ENCODE measurements around the gene MYORG.
A peak's percentile ranks its signal among the peaks of the same experiment; 100 is the strongest.

MYORG gene

DNA sequence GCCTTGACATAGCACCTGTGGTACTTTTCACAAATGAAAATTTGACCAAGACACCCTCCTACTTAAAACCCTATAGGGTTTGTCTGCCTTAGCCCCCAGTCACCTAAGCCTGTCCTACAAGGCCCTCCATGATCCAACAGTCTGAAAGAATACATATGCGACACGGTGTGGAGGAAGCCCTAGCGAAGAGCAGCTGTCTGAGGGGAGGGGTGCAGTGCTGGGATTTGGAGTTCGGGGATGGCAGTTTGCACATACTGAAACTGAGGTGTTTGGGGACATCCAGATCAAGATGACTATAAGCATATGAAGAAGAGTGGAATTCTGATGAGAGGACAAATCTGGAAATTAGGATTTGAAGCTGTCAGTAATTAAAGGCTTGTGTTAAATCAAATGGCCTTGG lies 7.2 kb upstream of the MYORG start:
- H3K9ac ChIP-seq (ENCODE audit: low read depth, low read length) = no peak overlapping the region
- peaks cover 59% of the 10 kb centered on the region for H3K27me3 ChIP-seq (ENCODE audit: insufficient read depth, low read length)
- H3K4me1 ChIP-seq (ENCODE audit: insufficient read depth, low read length) = peaks cover 3% of the 10 kb centered on the region; the same call in 1 of the 2 replicates
- H3K27ac ChIP-seq (ENCODE audit: low read length) = no peak overlapping the region
- no peaks in the 10 kb centered on the region for H3K9me3 ChIP-seq (ENCODE audit: insufficient read depth, low read depth, low read length)
- no peak overlapping the region for H3K4me3 ChIP-seq (ENCODE audit: low read length)
- H3K36me3 ChIP-seq (ENCODE audit: insufficient read depth, low read depth, low read length) = no peaks in the 10 kb centered on the region

DNA sequence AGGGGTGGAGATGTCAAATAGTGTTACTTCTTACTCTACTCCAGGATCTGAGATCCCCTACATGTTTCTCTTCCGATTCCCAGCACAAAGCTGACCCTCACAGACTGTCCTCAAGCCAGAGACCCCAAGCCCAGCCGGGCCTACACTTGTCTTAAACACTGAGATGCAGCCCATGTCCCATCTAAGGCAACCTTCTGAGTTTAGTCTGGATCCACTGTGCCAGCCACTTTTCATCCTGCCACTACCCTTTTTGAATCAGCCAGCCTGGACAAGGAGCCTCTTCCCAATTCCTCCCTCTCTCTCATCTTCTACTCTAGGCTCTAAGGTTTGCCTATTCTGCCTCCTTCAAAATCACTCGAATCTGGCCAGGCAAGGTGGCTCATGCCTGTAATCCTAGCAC lies 6.2 kb upstream of the MYORG start:
- H3K9ac ChIP-seq (ENCODE audit: low read depth, low read length) = no peak overlapping the region
- H3K4me1 ChIP-seq (ENCODE audit: insufficient read depth, low read length) = peaks cover 3% of the 10 kb centered on the region; the same call in 1 of the 2 replicates
- H3K4me3 ChIP-seq (ENCODE audit: low read length) = no peak overlapping the region
- H3K27me3 ChIP-seq (ENCODE audit: insufficient read depth, low read length) = peaks cover 69% of the 10 kb centered on the region
- H3K36me3 ChIP-seq (ENCODE audit: insufficient read depth, low read depth, low read length) = no peaks in the 10 kb centered on the region
- no peak overlapping the region for H3K27ac ChIP-seq (ENCODE audit: low read length)
- no peaks in the 10 kb centered on the region for H3K9me3 ChIP-seq (ENCODE audit: insufficient read depth, low read depth, low read length)

DNA sequence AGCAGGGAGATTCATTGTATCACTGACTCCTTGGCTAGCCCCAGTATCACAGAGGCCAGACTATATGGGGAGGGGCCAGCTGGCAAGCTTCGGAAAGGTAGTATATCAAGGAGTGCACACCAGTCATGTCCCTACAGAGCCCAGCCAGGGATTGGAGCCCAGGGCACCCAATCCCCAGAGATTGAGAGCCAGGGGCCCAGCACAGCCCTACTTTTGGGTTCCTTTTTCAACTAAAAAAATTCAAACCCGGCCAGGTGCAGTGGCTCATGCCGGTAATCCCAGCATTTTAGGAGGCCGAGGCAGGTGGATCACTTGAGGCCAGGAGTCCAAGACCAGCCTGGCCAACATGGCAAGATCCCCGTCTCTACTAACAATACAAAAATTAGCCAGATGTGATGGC lies 5.4 kb upstream of the MYORG start:
- Histone ChIP-seq H3K36me3 (ENCODE audit: insufficient read depth, low read depth, low read length) (no peaks in the 10 kb centered on the region), H3K4me3 (ENCODE audit: low read length) (no peak overlapping the region), H3K9me3 (ENCODE audit: insufficient read depth, low read depth, low read length) (no peaks in the 10 kb centered on the region), H3K27ac (ENCODE audit: low read length) (no peak overlapping the region), H3K4me1 (ENCODE audit: insufficient read depth, low read length) (peaks cover 3% of the 10 kb centered on the region; the same call in 1 of the 2 replicates), H3K27me3 (ENCODE audit: insufficient read depth, low read length) (peaks cover 70% of the 10 kb centered on the region), H3K9ac (ENCODE audit: low read depth, low read length) (no peak overlapping the region)

DNA sequence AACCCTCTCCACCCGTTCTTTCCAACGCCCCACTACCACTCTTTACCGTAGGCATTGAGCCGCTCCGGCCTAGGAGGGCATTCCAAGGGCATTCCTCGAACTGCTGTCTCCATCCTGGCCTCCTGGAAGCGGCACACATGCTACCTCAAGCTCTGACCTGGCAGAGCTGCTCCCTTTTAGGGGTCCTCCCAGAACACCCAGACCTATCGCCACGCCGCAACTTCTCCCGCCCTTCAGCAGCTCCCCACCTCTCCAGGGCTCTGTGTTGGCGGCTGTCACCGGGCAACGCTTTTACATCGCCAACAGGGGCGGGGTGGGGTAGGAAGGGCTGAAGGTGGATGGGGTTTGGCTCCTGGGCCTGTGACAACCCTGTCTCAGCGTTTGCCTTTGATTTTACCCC lies 4.6 kb upstream of the MYORG start:
- peaks cover 3% of the 10 kb centered on the region; the same call in 1 of the 2 replicates for H3K4me1 ChIP-seq (ENCODE audit: insufficient read depth, low read length)
- no peak overlapping the region for H3K9ac ChIP-seq (ENCODE audit: low read depth, low read length)
- H3K4me3 ChIP-seq (ENCODE audit: low read length) = peak overlapping the region; percentile 82
- H3K27me3 ChIP-seq (ENCODE audit: insufficient read depth, low read length) = peaks cover 71% of the 10 kb centered on the region
- H3K9me3 ChIP-seq (ENCODE audit: insufficient read depth, low read depth, low read length) = no peaks in the 10 kb centered on the region
- no peak overlapping the region for H3K27ac ChIP-seq (ENCODE audit: low read length)
- H3K36me3 ChIP-seq (ENCODE audit: insufficient read depth, low read depth, low read length) = no peaks in the 10 kb centered on the region

DNA sequence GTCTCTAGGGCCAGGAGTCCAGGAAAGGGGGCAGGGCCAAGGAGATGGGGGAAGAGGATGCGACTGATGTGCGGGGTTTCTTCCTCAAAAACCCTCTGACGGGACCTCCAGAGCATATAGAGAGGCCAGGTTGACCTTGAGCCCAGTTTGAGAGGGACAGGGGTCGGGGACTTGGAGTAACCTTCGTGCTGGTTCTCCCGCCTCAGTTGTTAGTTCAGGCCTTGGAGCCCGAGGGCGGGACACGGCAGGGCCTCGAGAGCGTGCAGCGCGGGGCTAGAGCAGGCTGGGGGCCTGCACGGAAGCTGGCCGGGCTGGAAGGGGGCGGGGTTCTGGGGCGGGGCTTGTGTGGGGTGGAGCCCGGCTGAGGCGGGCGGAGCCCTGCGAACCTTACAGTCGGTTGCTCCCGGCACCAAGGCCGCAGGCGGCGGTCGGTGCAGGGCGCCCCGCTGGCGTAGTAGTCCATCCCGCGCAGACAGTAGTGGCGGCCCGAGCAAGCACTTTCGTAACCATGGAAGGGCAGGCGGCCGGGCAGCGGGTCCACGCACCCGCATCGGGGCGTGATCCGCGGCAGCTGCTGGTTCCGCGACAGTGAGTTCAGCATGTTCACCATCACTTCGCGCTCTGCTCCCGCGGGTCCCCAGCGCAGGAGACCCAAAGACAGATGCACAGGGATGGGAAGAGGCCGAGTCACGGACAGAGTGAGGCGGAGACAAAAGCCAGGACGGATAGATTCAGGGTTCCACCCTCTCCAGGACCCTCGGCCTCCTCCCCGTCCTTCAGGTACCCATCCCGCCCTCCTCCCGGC lies 4.0 kb upstream of the MYORG start:
- Histone ChIP-seq H3K9ac (ENCODE audit: low read depth, low read length) (peak overlapping the region; percentile 14; the same call in 1 of the 2 replicates), H3K9me3 (ENCODE audit: insufficient read depth, low read depth, low read length) (no peaks in the 10 kb centered on the region), H3K27me3 (ENCODE audit: insufficient read depth, low read length) (peaks cover 78% of the 10 kb centered on the region), H3K36me3 (ENCODE audit: insufficient read depth, low read depth, low read length) (no peaks in the 10 kb centered on the region), H3K4me1 (ENCODE audit: insufficient read depth, low read length) (peaks cover 6% of the 10 kb centered on the region), H3K4me3 (ENCODE audit: low read length) (peak overlapping the region; percentile 82), H3K27ac (ENCODE audit: low read length) (no peak overlapping the region)

DNA sequence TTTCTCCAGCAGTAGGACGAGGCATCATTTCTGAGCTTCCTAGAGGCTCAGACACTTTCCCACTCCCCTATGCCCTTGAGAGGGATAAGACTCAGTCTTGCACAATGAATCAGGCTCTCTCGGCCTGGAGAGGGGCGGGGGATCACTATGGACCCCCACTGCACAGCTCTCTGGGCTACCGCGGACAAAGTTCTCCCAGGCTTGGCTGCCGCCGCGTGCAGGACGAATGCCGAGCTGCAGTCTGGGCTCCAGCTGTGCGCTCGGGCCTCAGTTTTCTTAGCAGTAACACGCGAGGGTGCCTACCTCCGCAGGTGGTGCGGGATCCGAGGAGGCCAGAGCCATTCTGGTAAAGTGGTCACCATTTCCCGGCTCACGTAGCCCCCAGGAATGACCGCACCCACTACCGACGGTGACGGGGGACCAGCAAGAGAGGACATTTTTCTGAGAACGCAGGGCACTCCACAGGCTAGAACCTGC lies 3.4 kb upstream of the MYORG start:
- Histone ChIP-seq H3K36me3 (ENCODE audit: insufficient read depth, low read depth, low read length) (no peaks in the 10 kb centered on the region), H3K4me1 (ENCODE audit: insufficient read depth, low read length) (peaks cover 13% of the 10 kb centered on the region), H3K27me3 (ENCODE audit: insufficient read depth, low read length) (peaks cover 84% of the 10 kb centered on the region), H3K9me3 (ENCODE audit: insufficient read depth, low read depth, low read length) (no peaks in the 10 kb centered on the region), H3K27ac (ENCODE audit: low read length) (no peak overlapping the region), H3K4me3 (ENCODE audit: low read length) (peak overlapping the region; percentile 82), H3K9ac (ENCODE audit: low read depth, low read length) (peak overlapping the region; percentile 14; the same call in 1 of the 2 replicates)

DNA sequence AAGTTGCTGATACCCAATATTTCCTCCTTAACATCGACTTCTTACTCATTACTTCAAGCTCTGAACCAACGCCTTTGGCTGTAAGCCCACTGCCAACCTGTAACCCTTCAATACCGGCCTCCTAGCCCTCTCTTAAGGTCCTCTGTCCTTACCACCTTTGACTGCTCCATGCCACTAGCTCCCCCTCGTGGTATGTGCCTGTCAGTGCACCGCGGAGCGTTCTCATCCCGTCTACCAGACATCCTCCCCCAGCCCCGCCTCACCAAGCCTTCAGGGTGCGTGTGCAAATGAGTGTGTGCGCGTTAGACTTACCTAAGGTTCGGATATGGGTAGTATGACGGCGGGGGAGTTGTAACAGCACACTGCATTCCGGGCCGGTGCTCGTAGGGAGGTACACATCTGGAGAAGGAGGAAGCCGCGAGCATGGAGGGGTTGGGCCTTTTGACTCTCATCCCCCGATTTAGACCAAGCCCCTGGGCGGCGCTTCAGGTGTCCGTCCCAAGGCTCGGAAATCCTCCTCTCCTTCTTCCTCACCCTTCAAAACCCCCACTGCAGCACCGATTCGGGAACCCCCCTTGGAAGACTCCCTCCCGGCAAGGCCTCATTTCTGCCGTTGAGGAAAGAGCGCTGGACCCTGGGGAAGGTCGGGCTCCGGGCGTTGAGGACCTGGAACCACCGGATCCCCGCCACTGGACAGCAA lies 2.8 kb upstream of the MYORG start:
- Histone ChIP-seq H3K9ac (ENCODE audit: low read depth, low read length) (peak overlapping the region; percentile 13; the same call in 1 of the 2 replicates), H3K36me3 (ENCODE audit: insufficient read depth, low read depth, low read length) (no peaks in the 10 kb centered on the region), H3K4me3 (ENCODE audit: low read length) (peak overlapping the region; percentile 82), H3K9me3 (ENCODE audit: insufficient read depth, low read depth, low read length) (no peaks in the 10 kb centered on the region), H3K27ac (ENCODE audit: low read length) (no peak overlapping the region), H3K4me1 (ENCODE audit: insufficient read depth, low read length) (peaks cover 16% of the 10 kb centered on the region), H3K27me3 (ENCODE audit: insufficient read depth, low read length) (peaks cover 83% of the 10 kb centered on the region)

DNA sequence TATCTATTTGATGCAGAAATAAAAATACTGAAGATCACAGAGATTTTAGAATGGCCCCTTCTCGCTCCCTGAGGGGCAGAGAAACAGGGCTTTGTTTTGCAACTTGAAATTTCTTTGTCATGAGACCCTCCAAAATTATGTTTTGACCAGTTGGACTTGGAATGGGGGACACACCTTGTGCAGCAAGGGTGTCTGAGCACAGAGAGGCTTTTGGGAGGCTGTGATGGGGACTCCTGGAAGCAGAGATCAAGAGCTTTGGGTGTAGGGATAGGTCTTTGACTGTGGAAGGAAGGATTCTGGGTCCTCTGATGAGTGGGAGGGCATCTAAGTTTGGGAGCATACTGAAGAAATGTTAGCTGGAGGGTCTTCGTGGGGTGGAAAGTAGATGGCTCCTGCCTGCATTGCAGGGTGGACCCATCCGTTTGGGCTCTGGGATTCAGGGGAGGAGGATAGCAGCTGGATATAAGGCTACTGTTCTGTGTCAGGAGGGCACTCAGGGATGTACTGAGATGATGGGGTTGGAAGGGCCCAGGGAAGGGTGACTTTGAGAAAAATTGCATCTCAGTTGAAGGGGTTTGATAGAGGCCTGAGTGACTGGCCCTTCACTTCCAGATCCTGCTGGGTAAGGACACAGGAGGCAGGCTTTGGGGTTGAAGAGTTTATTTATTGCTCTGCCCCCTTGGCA lies 1.8 kb upstream of the MYORG start:
- no peak overlapping the region for H3K27ac ChIP-seq (ENCODE audit: low read length)
- peaks cover 16% of the 10 kb centered on the region for H3K4me1 ChIP-seq (ENCODE audit: insufficient read depth, low read length)
- no peaks in the 10 kb centered on the region for H3K36me3 ChIP-seq (ENCODE audit: insufficient read depth, low read depth, low read length)
- no peak overlapping the region for H3K4me3 ChIP-seq (ENCODE audit: low read length)
- no peaks in the 10 kb centered on the region for H3K9me3 ChIP-seq (ENCODE audit: insufficient read depth, low read depth, low read length)
- H3K9ac ChIP-seq (ENCODE audit: low read depth, low read length) = no peak overlapping the region
- H3K27me3 ChIP-seq (ENCODE audit: insufficient read depth, low read length) = peaks cover 73% of the 10 kb centered on the region

DNA sequence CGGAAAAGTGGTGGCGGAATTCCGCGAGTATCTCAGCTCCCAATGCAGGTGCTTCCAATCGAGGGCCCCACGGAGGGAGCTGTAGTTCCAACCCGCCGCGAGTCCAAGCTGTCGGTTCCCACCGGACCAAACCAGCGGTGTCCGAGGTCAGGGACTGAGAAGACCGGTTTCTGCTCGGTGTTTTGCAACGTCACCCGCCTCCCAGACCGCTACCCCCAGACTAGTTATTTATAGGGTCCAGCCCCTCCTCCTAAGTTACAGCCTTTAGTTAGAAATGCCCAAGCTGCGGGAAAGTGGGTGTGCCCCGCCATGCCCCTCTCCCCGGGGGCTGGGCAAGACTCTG lies 677 bp upstream of the MYORG start:
- Histone ChIP-seq H3K4me1 (ENCODE audit: insufficient read depth, low read length) (peaks cover 16% of the 10 kb centered on the region), H3K27me3 (ENCODE audit: insufficient read depth, low read length) (peaks cover 62% of the 10 kb centered on the region), H3K9ac (ENCODE audit: low read depth, low read length) (peak overlapping the region; percentile 55; the same call in 1 of the 2 replicates), H3K4me3 (ENCODE audit: low read length) (peak overlapping the region; percentile 88), H3K9me3 (ENCODE audit: insufficient read depth, low read depth, low read length) (no peaks in the 10 kb centered on the region), H3K27ac (ENCODE audit: low read length) (no peak overlapping the region), H3K36me3 (ENCODE audit: insufficient read depth, low read depth, low read length) (no peaks in the 10 kb centered on the region)

DNA sequence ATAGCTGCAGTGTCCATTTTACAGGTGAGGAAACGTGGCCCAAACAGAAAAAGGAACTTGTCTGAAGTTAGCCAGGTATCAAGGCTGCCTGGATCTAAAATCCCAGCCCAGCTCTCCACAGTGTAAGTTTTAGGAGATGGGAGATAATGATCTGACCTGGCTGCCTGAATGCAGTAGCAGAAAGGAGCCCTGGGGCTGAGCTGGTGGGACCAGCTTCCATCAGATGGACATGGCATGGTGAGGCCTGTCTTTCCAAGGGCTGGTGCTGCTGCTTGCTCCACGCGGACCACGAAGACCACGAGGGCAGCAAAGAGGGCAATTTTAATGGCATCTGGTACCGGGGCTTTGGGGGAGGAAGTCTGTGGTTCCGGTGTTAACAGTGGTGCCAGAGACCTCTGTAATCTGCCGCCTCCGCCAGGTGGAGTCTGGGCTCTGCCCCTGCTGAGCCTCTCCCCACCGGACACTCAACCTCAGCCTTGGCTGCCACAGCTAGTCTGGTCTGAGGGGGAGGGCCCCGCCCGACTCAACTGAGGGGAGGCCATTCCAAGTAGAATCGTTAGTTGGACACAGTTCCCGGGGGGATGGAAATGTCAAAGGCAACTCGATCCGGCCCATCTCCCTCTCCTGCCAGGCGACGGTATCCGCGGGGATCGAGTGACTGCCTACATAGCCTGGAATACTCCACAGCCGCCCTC lies 650 bp downstream of the MYORG start:
- Histone ChIP-seq H3K9ac (ENCODE audit: low read depth, low read length) (peak overlapping the region; percentile 59; the same call in 1 of the 2 replicates), H3K27ac (ENCODE audit: low read length) (no peak overlapping the region), H3K4me3 (ENCODE audit: low read length) (peak overlapping the region; percentile 88), H3K36me3 (ENCODE audit: insufficient read depth, low read depth, low read length) (no peaks in the 10 kb centered on the region), H3K9me3 (ENCODE audit: insufficient read depth, low read depth, low read length) (no peaks in the 10 kb centered on the region), H3K4me1 (ENCODE audit: insufficient read depth, low read length) (peaks cover 16% of the 10 kb centered on the region), H3K27me3 (ENCODE audit: insufficient read depth, low read length) (peaks cover 48% of the 10 kb centered on the region)

DNA sequence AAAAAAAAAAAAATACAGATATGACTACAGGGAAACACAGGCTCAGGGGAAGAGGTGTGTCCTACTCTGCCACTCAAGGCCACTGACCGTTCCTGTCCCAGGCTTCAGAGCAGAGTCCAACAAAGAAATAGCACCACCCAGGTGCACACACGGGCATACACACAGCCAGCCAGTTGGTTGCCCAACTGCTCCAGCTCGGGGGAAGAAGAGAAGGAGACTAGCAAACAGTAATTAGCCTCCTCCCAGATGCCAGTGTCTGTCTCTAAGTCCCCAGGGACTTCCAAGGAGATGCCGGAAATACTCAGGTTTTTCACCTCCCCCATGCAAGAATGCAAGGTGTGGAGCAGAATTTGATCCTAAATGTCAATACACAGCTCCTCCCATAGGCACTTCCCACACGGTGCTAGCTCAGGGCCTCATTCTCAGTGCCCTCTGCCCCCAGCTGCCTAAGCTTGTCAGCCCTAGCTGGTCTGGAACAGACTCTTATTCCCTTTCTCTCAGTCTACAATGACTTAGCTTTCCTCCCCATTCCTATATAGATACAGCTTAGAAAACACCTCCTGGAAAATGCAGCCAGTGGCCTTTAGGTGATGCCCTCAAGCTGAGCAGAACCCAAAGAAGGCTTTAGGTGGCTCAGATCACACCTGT lies 1.7 kb downstream of the MYORG start:
- H3K36me3 ChIP-seq (ENCODE audit: insufficient read depth, low read depth, low read length) = no peaks in the 10 kb centered on the region
- 0 out of 2 replicates have a peak overlapping the region, but pooled peaks have one; percentile 21 for H3K9ac ChIP-seq (ENCODE audit: low read depth, low read length)
- H3K4me3 ChIP-seq (ENCODE audit: low read length) = peak overlapping the region; percentile 88
- peaks cover 13% of the 10 kb centered on the region for H3K4me1 ChIP-seq (ENCODE audit: insufficient read depth, low read length)
- no peak overlapping the region for H3K27ac ChIP-seq (ENCODE audit: low read length)
- no peaks in the 10 kb centered on the region for H3K9me3 ChIP-seq (ENCODE audit: insufficient read depth, low read depth, low read length)
- H3K27me3 ChIP-seq (ENCODE audit: insufficient read depth, low read length) = peaks cover 38% of the 10 kb centered on the region

Measured in iPS-20b (cell line).